ENCODE data around the gene PRDM12. TPM values are rescaled to one million over a fixed set of nuclear protein-coding genes. Genes with fewer than 3 reads are reported as not detected.

PRDM12 gene
- total RNA-seq, 1 donor from 2014 or later, result 0.98 TPM

DNA sequence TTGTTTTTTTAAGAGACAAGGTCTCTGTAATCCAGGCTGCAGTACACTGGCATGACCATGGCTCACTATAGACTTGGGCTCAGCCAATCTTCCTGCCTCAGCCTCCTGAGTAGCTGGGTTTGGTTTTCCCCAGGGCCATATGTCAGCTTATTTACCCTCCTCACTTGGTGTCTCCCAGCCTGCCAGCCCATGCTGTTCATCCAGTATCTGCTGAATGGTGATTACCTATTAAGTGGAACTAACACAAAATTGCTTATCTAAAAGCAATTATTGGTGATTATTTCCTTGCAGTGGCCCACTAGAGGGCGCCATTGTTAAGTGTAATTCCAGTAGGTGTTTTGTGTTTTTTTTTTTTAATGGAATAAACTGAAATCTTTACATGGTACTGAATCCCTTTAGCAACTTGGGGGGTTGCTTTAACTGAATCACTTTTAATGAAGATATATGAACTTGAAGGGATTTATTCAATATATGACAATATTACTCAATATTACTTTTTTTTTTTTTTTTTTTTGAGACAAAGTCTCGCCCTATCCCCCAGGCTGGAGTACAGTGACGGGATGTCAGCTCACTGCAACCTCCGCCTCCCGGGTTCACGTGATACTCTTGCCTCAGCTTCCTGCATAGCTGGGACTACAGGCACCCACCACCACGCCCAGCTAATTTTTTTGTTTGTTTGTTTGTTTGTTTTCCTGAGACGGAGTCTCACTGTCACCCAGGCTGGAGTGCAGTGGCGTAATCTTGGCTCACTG, 43.0 kb downstream of the PRDM12 start:
- peaks cover 5% of the 10 kb centered on the region for H3K36me3 Mint-ChIP-seq (ENCODE audit: unreplicated experiment)
- peaks cover 2% of the 10 kb centered on the region for H3K27me3 Mint-ChIP-seq (ENCODE audit: unreplicated experiment)
- H3K9me3 Mint-ChIP-seq (ENCODE audit: unreplicated experiment), result peaks cover 1% of the 10 kb centered on the region
- DNase-seq, result peak; percentile 72
- no peaks in the 10 kb centered on the region for H3K4me1 Mint-ChIP-seq (ENCODE audit: low read depth, unreplicated experiment)
- TF ChIP-seq, protein P1, sequence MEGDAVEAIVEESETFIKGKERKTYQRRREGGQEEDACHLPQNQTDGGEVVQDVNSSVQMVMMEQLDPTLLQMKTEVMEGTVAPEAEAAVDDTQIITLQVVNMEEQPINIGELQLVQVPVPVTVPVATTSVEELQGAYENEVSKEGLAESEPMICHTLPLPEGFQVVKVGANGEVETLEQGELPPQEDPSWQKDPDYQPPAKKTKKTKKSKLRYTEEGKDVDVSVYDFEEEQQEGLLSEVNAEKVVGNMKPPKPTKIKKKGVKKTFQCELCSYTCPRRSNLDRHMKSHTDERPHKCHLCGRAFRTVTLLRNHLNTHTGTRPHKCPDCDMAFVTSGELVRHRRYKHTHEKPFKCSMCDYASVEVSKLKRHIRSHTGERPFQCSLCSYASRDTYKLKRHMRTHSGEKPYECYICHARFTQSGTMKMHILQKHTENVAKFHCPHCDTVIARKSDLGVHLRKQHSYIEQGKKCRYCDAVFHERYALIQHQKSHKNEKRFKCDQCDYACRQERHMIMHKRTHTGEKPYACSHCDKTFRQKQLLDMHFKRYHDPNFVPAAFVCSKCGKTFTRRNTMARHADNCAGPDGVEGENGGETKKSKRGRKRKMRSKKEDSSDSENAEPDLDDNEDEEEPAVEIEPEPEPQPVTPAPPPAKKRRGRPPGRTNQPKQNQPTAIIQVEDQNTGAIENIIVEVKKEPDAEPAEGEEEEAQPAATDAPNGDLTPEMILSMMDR (IDR thresholded peaks at IDR 0.05; ENCODE audit: partially characterized antibody, unreplicated experiment), result peak; percentile 94
- H3K27ac Mint-ChIP-seq (ENCODE audit: unreplicated experiment), result no peak overlapping the region
- H3K4me3 Mint-ChIP-seq (ENCODE audit: unreplicated experiment), result no peak overlapping the region

DNA sequence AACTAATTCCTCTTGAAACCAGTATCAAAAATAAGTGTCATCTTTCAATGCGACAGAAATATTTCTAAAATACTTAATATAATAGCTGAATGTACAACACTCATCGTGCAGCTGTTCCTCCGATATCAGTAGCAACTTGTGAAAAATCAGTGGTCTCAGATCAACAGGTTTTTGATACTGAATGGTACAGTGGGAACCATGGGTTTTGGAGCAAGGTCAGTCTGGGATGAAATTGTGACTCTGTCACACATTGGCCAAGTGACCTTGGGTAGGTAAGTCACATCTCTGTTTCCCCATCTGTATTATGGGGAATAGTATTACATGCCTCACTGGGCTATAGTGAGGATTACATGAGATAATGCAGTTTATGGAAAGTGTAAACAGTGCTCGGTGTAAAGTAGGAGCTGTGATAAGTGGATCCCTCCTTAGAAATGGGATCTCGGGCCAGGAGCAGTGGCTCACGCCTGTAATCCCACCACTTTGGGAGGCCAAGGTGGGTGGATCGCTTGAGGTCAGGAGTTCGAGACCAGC, 46.5 kb downstream of the PRDM12 start:
- Mint-ChIP-seq H3K27me3 (ENCODE audit: unreplicated experiment) (peaks cover 2% of the 10 kb centered on the region), H3K27ac (ENCODE audit: unreplicated experiment) (no peak overlapping the region), H3K9me3 (ENCODE audit: unreplicated experiment) (peaks cover 1% of the 10 kb centered on the region)

DNA sequence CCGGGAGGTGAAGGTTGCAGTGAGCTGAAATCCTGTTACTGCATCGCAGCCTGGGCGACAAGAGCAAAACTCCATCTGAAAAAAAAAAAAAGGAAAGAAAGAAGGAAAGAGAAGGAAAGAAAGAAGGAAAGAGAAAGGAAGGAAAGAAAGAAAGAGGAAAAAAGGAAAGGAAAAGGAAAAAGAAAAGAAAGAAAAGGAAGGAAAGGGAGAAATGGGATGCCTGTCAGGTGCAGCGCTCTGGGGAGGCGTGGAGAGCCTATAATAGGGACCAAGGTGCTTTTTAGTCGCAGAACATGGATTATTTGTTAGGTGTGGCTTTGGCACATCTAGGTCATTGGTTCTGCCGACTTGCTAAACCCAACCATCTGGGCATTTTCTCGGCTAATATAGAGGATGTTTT, 47.1 kb downstream of the PRDM12 start:
- peaks cover 19% of the 10 kb centered on the region for H3K4me1 Mint-ChIP-seq (ENCODE audit: low read depth, unreplicated experiment)
- peak overlapping the region; percentile 48 for H3K27ac Mint-ChIP-seq (ENCODE audit: unreplicated experiment)
- peaks cover 1% of the 10 kb centered on the region for H3K9me3 Mint-ChIP-seq (ENCODE audit: unreplicated experiment)
- H3K36me3 Mint-ChIP-seq (ENCODE audit: unreplicated experiment), result no peaks in the 10 kb centered on the region
- peaks cover 2% of the 10 kb centered on the region for H3K27me3 Mint-ChIP-seq (ENCODE audit: unreplicated experiment)
- DNase-seq, result no peak
- peak overlapping the region; percentile 52 for H3K4me3 Mint-ChIP-seq (ENCODE audit: unreplicated experiment)
- TF ChIP-seq, protein P1 (IDR thresholded peaks at IDR 0.05; ENCODE audit: partially characterized antibody, unreplicated experiment), result no peak

More for the DNA sequence above, 46.5 kb downstream of the PRDM12 start:
- H3K36me3 Mint-ChIP-seq (ENCODE audit: unreplicated experiment), result no peaks in the 10 kb centered on the region
- H3K4me3 Mint-ChIP-seq (ENCODE audit: unreplicated experiment), result no peak overlapping the region
- TF ChIP-seq, protein P1 (IDR thresholded peaks at IDR 0.05; ENCODE audit: partially characterized antibody, unreplicated experiment), result no peak
- peaks cover 17% of the 10 kb centered on the region for H3K4me1 Mint-ChIP-seq (ENCODE audit: low read depth, unreplicated experiment)
- no peak for DNase-seq

DNA sequence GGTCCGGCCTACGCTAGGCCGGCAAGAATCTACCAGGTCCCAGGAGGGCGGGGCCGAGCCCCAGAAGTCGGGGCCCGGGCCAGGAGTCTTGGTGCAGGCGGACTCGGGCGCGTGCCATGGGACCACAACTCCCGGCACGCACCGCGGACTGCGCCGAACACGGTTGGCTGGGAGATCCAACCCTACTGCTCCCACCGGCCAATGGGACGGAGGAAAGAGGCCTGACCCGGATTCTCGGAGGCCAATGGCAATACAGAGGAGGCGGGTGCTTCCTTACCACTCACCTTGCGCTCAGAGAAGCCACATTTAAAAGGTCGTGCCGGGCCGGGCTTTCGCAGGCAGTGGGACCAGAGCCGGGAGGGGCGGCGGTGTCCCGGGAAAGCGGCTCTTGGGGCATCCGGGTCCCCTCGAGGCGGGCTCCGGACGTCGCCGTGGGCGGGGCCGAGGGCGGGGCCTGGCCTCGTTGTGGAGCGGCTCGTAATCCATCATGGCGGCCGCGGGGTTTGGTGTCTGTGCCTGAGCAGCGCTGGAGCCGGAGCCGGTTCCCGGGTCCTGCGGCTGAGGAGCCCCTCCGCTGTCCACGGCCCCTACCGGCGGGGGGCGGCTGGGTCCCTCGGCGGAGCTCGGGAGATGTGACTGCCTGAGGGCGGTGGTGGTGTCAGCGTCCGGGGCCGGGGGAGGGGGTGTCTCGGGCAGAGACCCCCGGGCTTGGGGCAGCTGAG, 48.3 kb downstream of the PRDM12 start:
- Mint-ChIP-seq H3K36me3 (ENCODE audit: unreplicated experiment) (no peaks in the 10 kb centered on the region), H3K9me3 (ENCODE audit: unreplicated experiment) (peaks cover 1% of the 10 kb centered on the region), H3K4me3 (ENCODE audit: unreplicated experiment) (peak overlapping the region; percentile 93), H3K27ac (ENCODE audit: unreplicated experiment) (peak overlapping the region; percentile 80), H3K4me1 (ENCODE audit: low read depth, unreplicated experiment) (peaks cover 19% of the 10 kb centered on the region), H3K27me3 (ENCODE audit: unreplicated experiment) (peaks cover 2% of the 10 kb centered on the region)
- DNase-seq, result peak; percentile 96
- TF ChIP-seq, protein P1 (IDR thresholded peaks at IDR 0.05; ENCODE audit: partially characterized antibody, unreplicated experiment), result no peak

Data from glutamatergic neuron (in vitro differentiated cells).